ENCODE data around the gene SNCAIP.

GRCh38 chr5:122401976-122402725 lies 90.1 kb downstream of the SNCAIP start:
- TF ChIP-seq CTCF (IDR thresholded peaks at IDR 0.05) (no peak), POLR2A (IDR thresholded peaks at IDR 0.05) (no peak)
